ENCODE data around the gene CTSH.

DNA sequence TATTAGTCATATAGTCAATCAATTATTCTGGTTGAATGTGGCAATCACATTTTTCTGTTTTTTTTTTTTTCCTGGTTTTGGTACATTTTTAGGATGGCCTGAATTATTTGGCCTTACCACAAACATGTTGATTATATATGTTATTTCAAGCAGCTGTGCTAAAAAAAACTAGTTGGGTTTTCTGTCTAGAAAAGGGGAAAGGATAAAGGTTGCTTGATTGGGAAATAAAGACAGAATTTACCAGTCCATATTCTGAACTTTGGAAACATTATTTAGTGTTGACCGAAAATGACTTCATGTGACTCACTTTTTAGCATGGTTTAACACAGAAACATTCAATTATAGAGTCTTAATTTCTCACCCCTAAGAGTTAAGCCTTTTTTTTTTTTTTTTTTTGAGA lies 64.0 kb downstream of the CTSH start:
- TF ChIP-seq POLR2AphosphoS5 (IDR thresholded peaks at IDR 0.05; ENCODE audit: low read depth, low read length) (no peak), POLR2A (IDR thresholded peaks at IDR 0.05; ENCODE audit: low read depth, low read length) (no peak), TAF1 (IDR thresholded peaks at IDR 0.05; ENCODE audit: borderline replicate concordance, low read depth, low read length) (no peak)
